Mucosa of descending colon (tissue), 3 donors: ENCODE results near the gene OR14A16. TPM values are rescaled to one million over a fixed set of nuclear protein-coding genes. Genes with fewer than 3 reads are reported as not detected.

ENCODE experiments used
- ATAC-seq: fragments of 200-7000 bp; cut with Tn5 transposase; one replicate; pipeline ENCODE4 v1.9.1; 2020; ENCODE audit warnings: mild to moderate bottlenecking, moderate library complexity
- DNase-seq, 3 donors: peaks; one replicate each; pipeline ENCODE4 v3.0.0-alpha.2; 2020
- H3K36me3 ChIP-seq: fragments of 200-600 bp; one replicate; pipeline ENCODE4 v1.8.0; 2021; ENCODE audit warnings: low read depth, mild to moderate bottlenecking
- H3K4me1 ChIP-seq: fragments of 200-600 bp; one replicate; pipeline ENCODE4 v1.8.0; 2021; ENCODE audit warnings: low read depth, mild to moderate bottlenecking
- H3K4me3 ChIP-seq: fragments of 200-600 bp; one replicate; pipeline ENCODE4 v1.8.0; 2021; ENCODE audit warnings: mild to moderate bottlenecking
- H3K9me3 ChIP-seq: fragments of 200-600 bp; one replicate; pipeline ENCODE4 v1.8.0; 2021; ENCODE audit warnings: mild to moderate bottlenecking
- CTCF ChIP-seq: fragments of 200-600 bp; IDR thresholded peaks from one replicate; pipeline ENCODE4 v1.8.0; 2022; ENCODE audit warnings: antibody characterized with exemption, mild to moderate bottlenecking
- intact Hi-C, 2 donors: fragments of 100-400 bp; cut with DNase I in 1 of 2; cut with micrococcal nuclease in 1 of 2; formaldehyde crosslinking; loops; one replicate each; pipeline versions ENCODE4 v1.11.0 to v1.11.1; 2022; cut with DNase I, micrococcal nuclease
- total RNA-seq, 3 donors: library from RNA; stranded (reverse); fragmentation: NEBNext Ultra II Directional in 2 of 3; extraction: Animal tissue kit (Norgen Biotek cat#: 25700) in 2 of 3; gene quantifications; one replicate each; pipeline versions ENCODE4 v1.2.1 to v1.2.4, GENCODE V29; 2021 to 2023
- donor health status: DM: no; HTN: no; CAD: no; lungs with moderate emphysema.
- donor health status: DM: no; HTN: no; CAD: no.
- donor health status: DM: no; HTN: yes; CAD: no.

OR14A16 gene
- total RNA-seq, 3 donors from 2014 or later, result not detected

DNA sequence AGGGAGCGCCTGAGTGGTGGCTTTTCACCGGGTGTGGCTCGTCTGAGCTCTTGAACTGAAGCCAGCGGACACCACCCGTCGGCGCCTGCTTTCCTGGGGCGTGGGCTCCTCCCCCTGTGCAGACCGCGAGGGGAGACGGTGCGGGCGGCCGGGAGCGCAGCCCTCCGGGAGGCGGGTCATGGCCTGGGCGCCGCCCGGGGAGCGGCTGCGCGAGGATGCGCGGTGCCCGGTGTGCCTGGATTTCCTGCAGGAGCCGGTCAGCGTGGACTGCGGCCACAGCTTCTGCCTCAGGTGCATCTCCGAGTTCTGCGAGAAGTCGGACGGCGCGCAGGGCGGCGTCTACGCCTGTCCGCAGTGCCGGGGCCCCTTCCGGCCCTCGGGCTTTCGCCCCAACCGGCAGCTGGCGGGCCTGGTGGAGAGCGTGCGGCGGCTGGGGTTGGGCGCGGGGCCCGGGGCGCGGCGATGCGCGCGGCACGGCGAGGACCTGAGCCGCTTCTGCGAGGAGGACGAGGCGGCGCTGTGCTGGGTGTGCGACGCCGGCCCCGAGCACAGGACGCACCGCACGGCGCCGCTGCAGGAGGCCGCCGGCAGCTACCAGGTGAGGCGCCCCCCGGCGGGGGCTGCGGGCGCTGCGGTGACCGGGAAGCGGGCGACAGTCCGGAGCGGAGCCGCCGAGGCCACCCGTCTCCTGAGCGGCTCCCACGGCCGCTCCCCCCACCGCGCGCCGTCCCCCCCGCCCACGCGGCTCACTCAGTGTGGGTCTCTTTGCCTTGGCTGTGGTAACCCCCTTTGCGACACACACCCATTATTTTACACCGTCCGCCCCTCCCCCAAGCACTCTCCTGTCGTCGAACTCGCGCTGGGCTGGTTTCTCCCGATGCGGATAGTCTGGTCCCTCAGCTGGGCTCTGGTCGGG is 33.4 kb upstream of the OR14A16 start, which contains the start of gene TRIM58:
TRIM58 (plus strand) TSS at position 119 of the 916 bp plus-strand sequence; CDS start at position 179, 60 bp downstream.
- H3K4me1 ChIP-seq, result no peaks in the 10 kb centered on the region
- H3K36me3 ChIP-seq, result no peaks in the 10 kb centered on the region
- peak; percentile 47 to 69 (median 65) for DNase-seq
- H3K4me3 ChIP-seq, result no peak within 1 kb of the TSS
- peak; percentile 8 for TF ChIP-seq CTCF
- peak; percentile 89 for ATAC-seq
- H3K9me3 ChIP-seq, result peaks cover 4% of the 10 kb centered on the region
- intact Hi-C loops, result no loop called here

DNA sequence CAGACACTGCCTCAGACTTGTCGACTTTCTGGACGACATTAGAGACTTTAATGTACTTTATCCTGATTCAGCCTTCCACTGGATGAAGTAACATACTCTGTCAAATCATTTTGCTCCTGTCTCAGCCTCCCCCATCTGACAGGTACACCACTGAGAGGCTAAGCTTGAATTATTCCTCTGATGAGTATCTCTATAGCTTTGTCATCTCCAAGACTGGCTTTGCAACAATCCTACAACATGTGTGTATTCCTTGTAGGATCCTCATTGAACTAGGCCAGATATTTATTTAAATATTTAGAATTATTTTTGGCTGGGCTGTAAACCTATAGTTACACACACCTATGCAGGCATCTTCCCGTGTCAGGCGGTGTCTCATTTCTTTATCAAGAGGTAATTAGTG is 32.0 kb upstream of the OR14A16 start:
- Histone ChIP-seq H3K4me1 (no peaks in the 10 kb centered on the region), H3K9me3 (peaks cover 7% of the 10 kb centered on the region), H3K4me3 (no peak overlapping the region), H3K36me3 (no peaks in the 10 kb centered on the region)
- ATAC-seq (no peak), DNase-seq (no peak)
- intact Hi-C loops, result no loop called here
- TF ChIP-seq CTCF, result no peak

DNA sequence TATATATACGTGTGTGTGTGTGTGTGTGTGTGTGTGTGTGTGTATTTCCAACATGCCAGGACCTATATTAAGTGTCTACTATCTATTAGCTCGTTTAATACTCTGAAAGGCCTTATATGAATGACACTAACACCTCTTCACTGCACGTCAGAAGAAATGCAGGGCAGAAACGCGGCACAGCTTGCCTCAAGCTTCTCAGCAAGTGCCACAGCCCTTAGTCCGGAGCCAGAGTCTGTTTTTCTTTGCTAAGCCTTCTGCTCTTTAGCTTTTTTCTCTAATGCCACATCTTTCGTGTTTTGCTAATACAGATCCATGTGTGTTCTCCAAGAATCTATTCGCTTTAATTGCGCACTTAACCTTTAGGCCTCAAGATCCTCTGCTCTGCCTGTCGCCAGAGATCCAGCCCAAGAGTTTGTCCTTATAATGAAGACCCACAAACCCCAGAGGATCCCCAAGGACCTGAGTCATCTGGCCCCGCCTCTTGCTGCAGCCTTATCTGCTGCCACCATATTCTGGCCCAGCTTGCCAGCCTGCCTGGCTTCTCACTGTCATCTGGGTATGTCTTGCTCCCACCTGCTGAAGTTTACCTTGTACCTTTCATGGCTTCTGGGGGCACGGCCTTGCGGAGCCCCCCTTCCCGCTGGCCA is 31.1 kb upstream of the OR14A16 start:
- Histone ChIP-seq H3K4me3 (no peak overlapping the region), H3K4me1 (no peaks in the 10 kb centered on the region), H3K9me3 (peaks cover 7% of the 10 kb centered on the region), H3K36me3 (no peaks in the 10 kb centered on the region)
- ATAC-seq, result no peak
- TF ChIP-seq CTCF, result no peak
- no peak for DNase-seq
- intact Hi-C loops, result no loop called here

- H3K36me3 ChIP-seq, result no peaks in the 10 kb centered on the region
- H3K9me3 ChIP-seq, result peaks cover 3% of the 10 kb centered on the region
- ATAC-seq (no peak), DNase-seq (no peak)
- no peaks in the 10 kb centered on the region for H3K4me1 ChIP-seq
- intact Hi-C loops, result no loop called here
- no peak for TF ChIP-seq CTCF
- H3K4me3 ChIP-seq, result no peak overlapping the region
These were observed 25.7 kb upstream of the OR14A16 start for GRCh38 chr1:247849616-247850015.

DNA sequence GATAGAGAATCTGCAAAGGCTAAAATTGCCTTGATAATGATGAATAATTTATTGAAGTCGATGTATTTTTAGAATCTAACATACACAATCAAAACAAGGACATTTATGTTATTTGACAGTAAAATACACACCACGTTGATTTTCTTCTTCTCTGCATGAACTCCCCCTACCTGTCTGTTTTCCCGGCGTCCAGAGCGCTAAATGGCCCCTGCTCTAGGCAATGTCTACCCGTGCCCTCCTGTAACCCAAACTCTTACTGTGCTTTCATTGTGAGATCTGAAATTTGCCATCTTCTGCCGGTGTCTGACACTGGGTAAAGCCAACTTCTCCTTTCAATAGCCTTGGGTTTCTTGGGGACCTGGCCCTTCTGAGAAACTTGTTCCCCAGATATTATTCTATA is 24.4 kb upstream of the OR14A16 start:
- H3K4me3 ChIP-seq, result no peak overlapping the region
- TF ChIP-seq CTCF, result no peak
- no peaks in the 10 kb centered on the region for H3K4me1 ChIP-seq
- no peaks in the 10 kb centered on the region for H3K36me3 ChIP-seq
- peaks cover 3% of the 10 kb centered on the region for H3K9me3 ChIP-seq
- ATAC-seq (no peak), DNase-seq (no peak)
- intact Hi-C loops, result no loop called here
